ENCODE results near the gene RTF2. TPM values are rescaled to one million over a fixed set of nuclear protein-coding genes. Genes with fewer than 3 reads are reported as not detected.

RTF2 gene
- total RNA-seq, 2 experiments from 2014 or later, result 63.6 to 72.7 TPM

- Histone ChIP-seq H3K9me3 (ENCODE audit: low read length) (no peaks in the 10 kb centered on the region), H3K79me2 (ENCODE audit: insufficient read depth, low read depth, low read length) (no peaks in the 10 kb centered on the region), H3K36me3 (ENCODE audit: insufficient read depth, low read length) (no peaks in the 10 kb centered on the region), H3K4me2 (ENCODE audit: low read length) (no peak overlapping the region), H3K27ac (ENCODE audit: low read depth, low read length, poor library complexity, severe bottlenecking) (no peak overlapping the region), H4K20me1 (ENCODE audit: insufficient read depth, low read length) (no peaks in the 10 kb centered on the region), H3K4me1 (ENCODE audit: insufficient read depth, low read length, poor library complexity, severe bottlenecking) (no peaks in the 10 kb centered on the region), H2AFZ (ENCODE audit: low read length) (no peak overlapping the region), H3K9me2 (ENCODE audit: insufficient read depth, low read length) (no peaks in the 10 kb centered on the region), H3K4me3 (ENCODE audit: low read depth, low read length, poor library complexity, severe bottlenecking) (no peak overlapping the region)
- ChIA-PET CTCF (ENCODE audit: unreplicated experiment) (no interaction called here), POLR2A (no interaction called here)
- TF ChIP-seq EZH2phosphoT487 (IDR thresholded peaks at IDR 0.05; ENCODE audit: borderline replicate concordance, low read depth, low read length), result no peak
- no peak for TF ChIP-seq CTCF (conservative IDR thresholded peaks at IDR 0.05; ENCODE audit: low read length)
- intact Hi-C loops (cut with micrococcal nuclease; ENCODE audit: unreplicated experiment), result no loop called here
- DNase-seq (ENCODE audit: low spot score), result no peak
- no TSS peak for BruUV-seq (replicated peaks)
Measured at GRCh38 chr20:56542489-56543030, 74.1 kb downstream of the RTF2 start.

GRCh38 chr20:56551571-56551970, 83.1 kb downstream of the RTF2 start:
- TF ChIP-seq CTCF (conservative IDR thresholded peaks at IDR 0.05; ENCODE audit: low read length), result no peak
- TF ChIP-seq EZH2phosphoT487 (IDR thresholded peaks at IDR 0.05; ENCODE audit: borderline replicate concordance, low read depth, low read length), result no peak
- Histone ChIP-seq H3K36me3 (ENCODE audit: insufficient read depth, low read length) (no peaks in the 10 kb centered on the region), H3K9me2 (ENCODE audit: insufficient read depth, low read length) (no peaks in the 10 kb centered on the region), H4K20me1 (ENCODE audit: insufficient read depth, low read length) (no peaks in the 10 kb centered on the region), H2AFZ (ENCODE audit: low read length) (no peak overlapping the region), H3K9me3 (ENCODE audit: low read length) (no peaks in the 10 kb centered on the region), H3K79me2 (ENCODE audit: insufficient read depth, low read depth, low read length) (no peaks in the 10 kb centered on the region), H3K27ac (ENCODE audit: low read depth, low read length, poor library complexity, severe bottlenecking) (no peak overlapping the region), H3K4me2 (ENCODE audit: low read length) (no peak overlapping the region), H3K4me1 (ENCODE audit: insufficient read depth, low read length, poor library complexity, severe bottlenecking) (peaks cover 32% of the 10 kb centered on the region), H3K4me3 (ENCODE audit: low read depth, low read length, poor library complexity, severe bottlenecking) (no peak overlapping the region)
- BruUV-seq (replicated peaks), result no TSS peak
- ChIA-PET POLR2A (no interaction called here), CTCF (ENCODE audit: unreplicated experiment) (interaction anchor here (0.6 to 1.1 kb wide), 2 partner anchors 293 to 443 kb away, joined by 3 read pairs; no protein-coding TSS in a partner anchor)
- DNase-seq (ENCODE audit: low spot score), result no peak
- intact Hi-C loops (cut with micrococcal nuclease; ENCODE audit: unreplicated experiment), result loop anchor here (5.0 kb wide), 1 partner anchor 446 kb away; no protein-coding TSS in a partner anchor

- H3K79me2 ChIP-seq (ENCODE audit: insufficient read depth, low read depth, low read length), result no peaks in the 10 kb centered on the region
- no peaks in the 10 kb centered on the region for H4K20me1 ChIP-seq (ENCODE audit: insufficient read depth, low read length)
- ChIA-PET POLR2A (interaction anchor here (0.6 kb wide), 1 partner anchor 21 kb away, joined by 4 read pairs; no protein-coding TSS in a partner anchor), CTCF (ENCODE audit: unreplicated experiment) (no interaction called here)
- intact Hi-C loops (cut with micrococcal nuclease; ENCODE audit: unreplicated experiment), result loop anchor here (5.0 kb wide), 1 partner anchor 444 kb away; no protein-coding TSS in a partner anchor
- BruUV-seq (replicated peaks), result no TSS peak
- no peaks in the 10 kb centered on the region for H3K9me2 ChIP-seq (ENCODE audit: insufficient read depth, low read length)
- TF ChIP-seq CTCF (conservative IDR thresholded peaks at IDR 0.05; ENCODE audit: low read length) (no peak), EZH2phosphoT487 (IDR thresholded peaks at IDR 0.05; ENCODE audit: borderline replicate concordance, low read depth, low read length) (no peak)
- peaks cover 32% of the 10 kb centered on the region for H3K4me1 ChIP-seq (ENCODE audit: insufficient read depth, low read length, poor library complexity, severe bottlenecking)
- H3K9me3 ChIP-seq (ENCODE audit: low read length), result no peaks in the 10 kb centered on the region
- H3K4me2 ChIP-seq (ENCODE audit: low read length), result peak overlapping the region; percentile 7; the same call in 1 of the 2 replicates
- H3K27ac ChIP-seq (ENCODE audit: low read depth, low read length, poor library complexity, severe bottlenecking), result no peak overlapping the region
- DNase-seq (ENCODE audit: low spot score), result no peak
- peak overlapping the region; percentile 13; the same call in 1 of the 2 replicates for H2AFZ ChIP-seq (ENCODE audit: low read length)
- H3K4me3 ChIP-seq (ENCODE audit: low read depth, low read length, poor library complexity, severe bottlenecking), result no peak overlapping the region
- H3K36me3 ChIP-seq (ENCODE audit: insufficient read depth, low read length), result no peaks in the 10 kb centered on the region
Measured at GRCh38 chr20:56552911-56553629, 84.6 kb downstream of the RTF2 start.

Data from OCI-LY7 (cell line).